ENCODE measurements around the gene HABP4. TPM values are rescaled to one million over a fixed set of nuclear protein-coding genes. Genes with fewer than 3 reads are reported as not detected.
"Not testable (repeated sequence)": the region's sequence is repeated elsewhere in the genome, so short reads cannot be mapped to it uniquely, and the experiment has no call there.

Gene HABP4
- total RNA-seq, 1 donor from 2014 or later = 32.7 TPM

DNA sequence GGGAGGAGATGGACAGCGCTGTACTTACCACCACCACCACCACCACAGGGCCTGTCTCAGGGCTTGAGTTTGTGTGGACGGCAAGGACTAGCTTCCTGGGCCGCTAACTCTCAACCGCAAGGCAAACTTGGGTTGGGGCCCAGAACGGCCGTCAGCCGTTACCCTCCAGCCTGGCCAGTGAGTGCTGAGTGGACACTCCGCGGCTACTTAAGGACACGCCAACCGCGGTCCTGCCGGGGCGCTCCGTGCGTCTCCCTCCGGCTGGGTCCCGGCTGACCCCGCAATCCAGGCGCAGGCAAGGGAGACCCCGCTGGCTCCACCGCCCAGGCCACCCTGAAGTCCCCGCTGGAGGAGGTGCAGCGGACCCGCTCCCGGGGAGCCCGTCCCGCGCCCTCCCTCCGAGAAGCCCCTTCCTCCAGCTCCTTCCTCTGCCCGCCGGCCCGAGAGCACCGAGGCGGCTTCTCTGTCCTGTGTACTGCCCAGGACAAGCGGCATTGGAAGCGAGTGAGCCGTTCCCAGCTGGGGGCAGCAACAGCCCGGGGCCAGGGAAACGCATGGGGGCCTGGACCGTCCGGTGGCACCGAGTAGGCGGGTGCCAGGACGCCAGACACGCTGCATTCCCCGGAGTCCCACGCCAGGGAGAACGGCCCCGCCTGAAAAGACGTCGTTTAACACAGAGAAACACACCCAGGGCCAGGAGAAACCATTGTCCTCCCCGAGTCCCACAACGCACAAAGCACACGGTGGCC lies 46.6 kb downstream of the HABP4 start:
- no peak for DNase-seq (ENCODE audit: low read depth)

DNA sequence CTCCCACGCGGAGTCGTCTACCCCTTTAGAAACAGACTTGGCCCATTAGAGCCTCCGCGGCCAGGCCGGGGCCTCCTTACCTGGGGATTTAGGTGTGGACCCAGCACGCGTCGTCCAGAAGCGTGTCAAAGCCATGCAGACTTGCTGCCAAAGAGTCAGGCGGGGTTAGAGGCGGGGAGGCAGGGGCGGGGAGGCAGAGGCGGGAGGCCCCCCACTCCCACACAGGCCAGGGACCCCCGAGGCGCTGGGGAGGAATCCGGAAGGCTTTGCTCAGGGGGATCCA lies 47.1 kb downstream of the HABP4 start:
- no peak for DNase-seq (ENCODE audit: low read depth)

DNA sequence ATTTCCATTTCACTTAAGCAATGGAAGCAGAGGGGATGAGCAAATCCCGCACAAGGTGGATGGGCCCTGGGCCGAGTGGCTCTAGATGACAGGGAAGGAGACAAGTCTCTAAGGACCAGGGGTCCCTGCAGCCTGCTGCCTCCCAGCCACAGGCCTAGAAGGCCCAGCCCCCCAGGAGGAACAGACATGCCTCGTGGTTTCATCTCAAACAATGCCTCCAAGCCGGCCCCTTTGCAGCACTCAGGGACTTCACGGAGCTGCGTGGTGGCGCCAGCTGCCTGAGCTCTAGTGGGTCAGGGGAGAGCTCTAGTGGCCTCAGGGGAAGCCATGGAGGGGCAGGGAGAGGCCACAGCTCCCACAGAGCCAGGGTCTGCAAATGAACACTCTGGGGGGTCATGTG lies 48.8 kb downstream of the HABP4 start:
- DNase-seq (ENCODE audit: low read depth) = no peak

DNA sequence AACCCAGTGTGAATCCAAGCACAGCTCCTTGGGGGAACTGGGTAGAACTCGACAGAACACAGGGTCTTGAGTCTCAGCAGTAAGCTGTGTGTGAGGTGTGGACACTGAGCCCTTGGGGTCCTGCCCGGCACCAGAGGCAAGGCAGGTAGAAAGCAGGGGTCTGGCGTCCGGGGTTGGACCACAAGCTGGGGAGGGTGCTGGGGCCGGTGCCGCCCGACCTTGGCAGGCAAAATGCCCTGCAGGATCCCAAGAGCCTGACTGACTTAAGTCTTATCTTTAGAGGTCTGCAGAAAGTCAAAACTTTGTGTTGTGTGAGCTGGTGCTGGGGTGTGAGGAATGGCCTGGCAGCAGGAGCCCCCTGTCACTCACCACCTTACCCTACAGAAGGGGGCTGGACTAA lies 49.3 kb downstream of the HABP4 start:
- DNase-seq (ENCODE audit: low read depth) = no peak

DNA sequence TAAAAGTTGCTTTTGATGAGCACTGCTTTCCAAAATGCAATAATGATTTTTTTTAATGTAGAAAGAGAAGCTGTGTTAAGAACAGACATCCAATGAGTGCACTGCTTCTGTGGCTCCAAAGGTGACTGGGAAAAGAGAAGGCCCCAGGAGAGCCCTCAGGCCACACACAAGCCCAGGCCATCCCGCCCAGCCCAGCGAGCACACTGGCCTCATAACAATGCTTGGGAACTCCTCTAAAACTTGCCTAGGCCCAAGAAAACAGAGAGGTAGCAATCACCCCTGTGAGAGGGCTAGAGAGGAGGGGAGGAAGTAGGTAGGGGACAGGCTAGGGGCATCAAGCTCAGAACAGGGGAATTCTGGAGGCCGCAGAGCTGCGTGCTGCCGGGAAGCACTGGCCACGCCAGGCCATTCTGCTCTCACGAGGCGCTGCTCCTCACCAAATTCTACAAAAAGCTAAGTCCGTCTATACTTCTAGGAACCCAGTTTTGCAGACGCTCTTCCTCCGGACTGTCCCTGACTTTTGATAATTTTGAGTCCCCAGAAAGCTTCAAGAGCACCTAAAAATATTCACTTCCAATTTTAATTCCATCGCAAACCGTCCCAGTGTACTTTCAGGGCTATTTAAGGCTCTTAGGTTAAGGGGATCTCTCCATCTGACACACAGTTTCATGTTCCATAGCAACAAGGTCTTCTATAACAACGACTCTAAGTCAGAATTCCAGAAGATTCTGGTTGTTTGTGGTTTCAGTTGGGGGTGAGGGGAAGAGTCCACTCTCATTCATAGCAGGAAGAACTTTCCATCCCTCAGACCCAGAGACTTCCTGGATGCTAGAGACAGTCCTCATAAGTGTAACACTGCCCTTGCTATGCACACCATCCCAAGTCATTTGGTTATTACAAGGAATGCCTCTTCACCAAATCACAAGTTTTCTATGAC lies 51.0 kb downstream of the HABP4 start:
- DNase-seq (ENCODE audit: low read depth) = peak; percentile 24

DNA sequence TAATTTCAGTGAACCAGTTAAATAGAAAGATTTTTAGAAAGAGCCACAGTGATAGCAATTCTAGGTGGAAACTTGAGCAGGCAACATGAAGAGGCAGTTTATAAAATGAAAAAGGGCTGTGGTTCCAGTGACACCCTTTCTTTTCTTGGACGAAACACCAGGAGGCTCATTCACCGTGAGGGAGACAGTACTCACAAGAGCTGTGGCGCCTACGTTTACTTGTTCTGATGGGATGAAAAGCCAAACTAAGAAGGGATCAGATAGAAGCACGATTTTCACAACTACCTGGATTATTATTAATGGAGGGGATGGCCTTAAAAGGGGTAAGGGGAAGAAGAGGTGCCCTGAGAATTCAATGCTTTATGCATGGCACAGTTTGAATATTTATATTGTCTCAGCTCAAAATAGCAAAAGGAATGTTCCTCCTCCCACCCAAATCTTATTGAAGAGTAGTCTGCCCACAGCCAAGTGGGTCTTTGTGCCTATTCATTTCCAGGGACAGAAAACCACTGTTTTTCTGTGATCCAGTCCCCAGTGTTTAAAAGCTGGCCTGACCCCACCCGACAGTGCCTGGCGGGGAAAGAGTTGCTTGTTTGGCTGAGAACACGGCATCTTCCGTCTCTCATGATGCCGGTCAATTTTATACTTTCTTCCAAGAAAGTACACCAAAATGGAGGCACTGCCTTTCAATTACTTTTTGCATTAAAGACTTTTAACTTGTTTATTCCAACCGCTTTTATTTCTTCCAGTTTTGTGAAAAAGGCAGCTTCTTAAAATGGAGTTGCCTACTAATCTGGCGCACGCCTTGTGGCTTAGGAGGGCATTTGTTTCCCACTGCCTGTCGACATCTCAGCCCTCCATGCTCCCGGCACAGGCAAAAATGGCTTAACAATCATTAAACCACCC lies 51.9 kb downstream of the HABP4 start:
- no peak for DNase-seq (ENCODE audit: low read depth)

DNA sequence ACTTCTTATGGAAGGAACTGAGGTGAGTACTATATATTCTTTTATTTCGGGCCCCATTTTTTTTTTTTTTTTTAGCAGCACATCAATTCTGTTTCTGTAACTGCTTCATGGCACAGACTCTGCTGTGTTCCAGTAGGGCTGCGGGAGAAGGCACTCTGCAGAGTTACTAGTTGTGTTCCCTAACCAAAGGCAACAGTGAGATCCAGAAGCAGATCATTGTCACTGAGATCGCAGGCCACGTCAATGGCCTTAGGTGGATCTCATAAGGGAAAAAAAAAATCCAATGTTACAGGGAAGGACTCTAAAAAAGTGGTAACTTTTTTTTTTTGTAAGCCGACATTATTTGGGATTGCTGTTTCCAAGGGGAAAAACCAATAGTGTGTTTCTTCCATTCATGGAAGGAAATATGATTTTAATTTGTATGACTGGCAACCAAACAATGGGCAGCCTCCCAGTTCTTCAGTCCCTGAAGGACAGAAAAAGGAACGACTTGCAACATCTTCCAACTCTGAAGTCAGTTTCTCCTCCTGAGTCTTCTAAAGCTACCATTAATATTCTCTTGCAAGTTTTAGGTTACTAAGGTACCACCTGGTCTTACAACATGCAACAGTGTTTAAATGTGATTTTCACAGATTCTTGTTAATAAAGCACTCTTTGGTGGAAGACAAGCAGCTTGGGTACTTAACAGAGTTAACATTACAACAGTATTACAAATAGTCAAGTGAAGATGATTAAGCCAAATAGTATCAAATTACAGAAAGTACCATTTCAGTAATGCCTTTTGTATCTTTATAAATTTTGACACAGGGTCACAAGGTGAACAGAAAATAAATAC lies 52.8 kb downstream of the HABP4 start:
- DNase-seq (ENCODE audit: low read depth) = no peak

DNA sequence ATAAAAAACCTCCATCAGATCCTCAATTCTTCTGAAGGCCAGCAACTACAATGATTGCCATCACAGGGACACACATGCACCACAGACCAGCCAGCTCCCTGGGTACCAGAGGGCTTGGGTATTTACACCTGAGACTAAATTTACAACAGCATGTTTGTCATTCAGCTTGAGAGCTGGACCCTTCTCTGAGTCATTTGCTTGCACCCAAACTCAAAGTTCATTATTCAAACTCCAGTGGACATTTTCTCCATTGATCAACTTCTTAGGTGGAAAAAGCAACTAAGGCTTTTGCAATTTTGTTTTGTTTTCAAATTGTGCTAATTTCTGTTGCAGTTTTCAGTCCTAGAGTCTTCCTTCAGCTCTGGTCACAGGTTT lies 53.4 kb downstream of the HABP4 start:
- not testable (repeated sequence) for DNase-seq (ENCODE audit: low read depth)

DNA sequence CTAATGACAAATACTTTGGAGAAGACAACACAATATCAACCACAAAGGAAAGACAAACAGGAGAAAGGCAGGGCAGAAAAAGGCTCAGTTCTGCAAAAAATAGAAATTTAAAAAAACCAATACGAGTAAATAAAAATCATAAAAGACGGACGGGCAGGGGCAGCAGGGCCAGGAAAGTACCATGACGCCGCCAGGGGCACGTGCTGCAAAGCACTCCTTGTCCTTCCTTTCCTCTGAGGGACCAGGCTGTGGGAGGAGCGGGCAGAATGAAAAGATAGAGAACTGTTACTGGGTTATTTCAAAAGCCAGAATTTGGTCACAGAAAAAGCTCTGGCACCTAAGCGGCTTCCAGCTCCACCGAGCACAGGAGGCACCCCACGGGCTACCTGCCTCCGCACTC lies 53.9 kb downstream of the HABP4 start:
- no peak for DNase-seq (ENCODE audit: low read depth)

DNA sequence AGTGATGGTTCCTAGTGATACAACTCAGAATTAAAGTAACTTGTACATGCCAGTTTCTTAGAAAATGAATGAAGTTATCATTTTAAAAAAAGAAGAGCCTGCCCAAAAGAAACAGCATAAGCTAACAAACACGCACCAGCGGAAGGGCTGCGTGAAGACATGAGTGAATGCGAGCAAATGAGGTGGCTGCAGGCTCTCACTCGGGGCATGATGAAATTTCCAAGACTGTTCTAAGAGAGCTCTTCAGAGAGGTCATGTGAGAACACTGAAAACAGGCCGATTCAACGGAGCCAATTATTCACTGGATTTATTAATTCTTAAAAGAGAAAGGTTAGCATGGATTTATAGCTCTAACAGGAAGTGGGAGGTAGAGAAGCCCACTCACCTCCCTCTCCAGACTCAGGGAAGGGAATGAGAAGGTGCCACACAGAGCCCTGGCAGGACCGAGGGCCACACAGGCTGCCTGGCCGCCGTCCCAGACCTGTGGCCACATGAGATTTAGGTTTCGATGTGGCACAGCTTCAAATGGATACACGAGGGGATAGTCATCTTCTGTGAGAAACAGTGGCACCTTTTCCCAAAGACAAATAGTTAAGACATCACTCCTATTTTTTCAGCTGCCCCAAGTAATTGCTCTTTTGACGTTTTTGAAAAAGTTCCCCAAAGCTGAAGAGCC lies 55.5 kb downstream of the HABP4 start:
- no peak for DNase-seq (ENCODE audit: low read depth)

DNA sequence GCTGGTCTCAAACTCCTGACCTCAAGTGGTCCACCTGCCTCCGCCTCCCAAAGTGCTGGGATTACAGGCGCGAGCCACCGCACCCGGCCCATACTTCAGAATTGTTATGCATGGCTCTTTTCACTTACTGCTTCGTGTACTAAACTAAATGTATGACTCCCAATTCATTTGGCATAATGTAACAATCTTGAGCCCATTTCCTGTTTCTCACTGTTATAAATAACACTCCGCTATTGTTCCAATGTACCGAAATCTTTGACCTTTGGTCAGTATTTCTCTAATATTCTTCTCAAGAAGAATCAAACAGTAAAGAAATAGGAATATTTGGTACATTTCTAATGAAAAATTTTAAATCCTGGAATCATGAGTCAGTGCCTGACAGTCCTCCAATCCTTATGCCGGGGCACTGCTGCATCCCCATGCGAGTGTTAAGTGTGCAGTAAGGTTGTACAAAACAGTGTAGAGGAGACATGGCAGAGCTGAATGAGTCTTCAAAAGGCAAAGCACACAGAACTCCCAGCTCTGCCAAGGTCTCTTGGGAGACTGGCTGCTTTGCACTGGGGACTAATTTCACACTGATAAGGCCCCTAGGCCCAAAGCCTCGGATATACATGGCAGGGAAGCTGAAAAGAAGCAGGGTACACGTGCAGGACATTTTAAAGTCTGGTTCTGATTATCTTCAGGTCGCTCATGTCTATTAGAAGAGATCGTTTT lies 58.4 kb downstream of the HABP4 start:
- DNase-seq (ENCODE audit: low read depth) = no peak

DNA sequence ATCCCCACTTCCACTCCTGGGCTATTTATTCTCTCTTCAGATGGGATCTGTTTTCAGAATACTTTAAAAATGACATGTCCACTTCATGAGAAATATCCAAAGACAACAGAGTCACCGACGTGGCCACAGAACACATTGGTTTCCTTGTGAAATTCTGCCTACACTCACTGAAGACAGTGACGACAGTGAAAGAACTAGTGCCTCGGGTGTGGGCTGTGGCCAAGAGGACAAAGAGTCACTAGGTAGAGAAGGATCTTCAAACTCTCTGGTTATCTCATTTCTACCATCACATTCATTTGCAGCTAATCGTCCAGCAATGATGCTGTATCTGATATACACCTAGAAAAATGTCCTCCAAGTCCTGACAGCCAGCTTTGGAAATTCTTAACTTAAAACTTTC lies 59.1 kb downstream of the HABP4 start:
- DNase-seq (ENCODE audit: low read depth) = no peak

DNA sequence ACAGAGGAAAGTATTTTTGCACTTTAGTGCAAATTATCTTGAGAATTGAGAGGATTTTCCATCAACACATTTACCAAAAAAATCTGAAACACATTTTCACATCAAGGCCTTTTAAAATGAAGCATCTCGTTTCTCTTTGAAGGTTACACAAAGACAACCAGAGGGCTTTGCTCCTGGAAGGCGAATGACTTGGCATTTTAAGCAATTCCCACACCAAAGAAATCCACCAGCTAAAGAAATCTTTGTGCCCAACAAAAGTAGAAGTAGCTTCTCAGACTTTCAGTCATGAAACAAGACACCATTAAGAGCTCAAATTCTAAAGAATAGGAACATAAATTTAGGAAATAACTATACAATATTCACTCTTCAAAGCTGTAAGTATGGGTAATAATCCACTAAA lies 59.9 kb downstream of the HABP4 start:
- no peak for DNase-seq (ENCODE audit: low read depth)

DNA sequence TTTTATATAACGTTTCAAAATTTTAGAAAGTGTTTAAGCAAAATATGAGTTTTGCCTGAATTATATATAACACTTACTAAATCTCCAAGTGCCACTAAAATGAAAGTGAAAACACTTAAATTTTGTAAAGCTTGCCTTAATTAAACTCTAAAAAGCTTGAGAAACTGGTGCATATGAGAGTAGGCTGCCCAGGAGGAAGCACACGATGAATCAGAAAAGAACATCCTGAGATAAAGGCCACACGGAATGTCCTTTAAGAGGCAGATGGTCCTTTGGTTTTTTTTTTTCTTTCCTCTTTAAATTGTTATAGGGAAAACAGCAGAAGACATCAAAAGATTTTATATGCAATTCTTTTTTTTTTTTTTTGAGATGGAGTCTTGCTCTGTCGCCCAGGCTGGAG lies 60.3 kb downstream of the HABP4 start:
- no peak for DNase-seq (ENCODE audit: low read depth)

DNA sequence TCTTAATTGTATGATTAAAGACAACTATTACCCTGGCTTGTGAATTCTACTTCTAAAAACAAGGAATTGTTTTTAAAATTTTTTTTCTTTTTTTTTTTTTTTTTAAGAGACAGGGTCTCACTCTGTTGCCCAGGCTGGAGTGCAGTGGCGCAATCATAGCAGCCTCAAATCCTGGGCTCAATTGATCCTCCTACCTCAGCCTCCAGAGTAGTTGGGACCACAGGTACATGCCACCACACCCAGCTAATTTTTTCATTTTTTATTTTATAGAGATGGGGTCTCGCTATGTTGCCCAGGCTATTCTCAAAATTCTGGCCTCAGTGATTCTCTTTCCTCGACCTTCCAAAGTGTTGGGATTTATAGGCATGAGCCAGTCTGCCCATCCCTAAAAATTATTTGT lies 62.3 kb downstream of the HABP4 start:
- no peak for DNase-seq (ENCODE audit: low read depth)

DNA sequence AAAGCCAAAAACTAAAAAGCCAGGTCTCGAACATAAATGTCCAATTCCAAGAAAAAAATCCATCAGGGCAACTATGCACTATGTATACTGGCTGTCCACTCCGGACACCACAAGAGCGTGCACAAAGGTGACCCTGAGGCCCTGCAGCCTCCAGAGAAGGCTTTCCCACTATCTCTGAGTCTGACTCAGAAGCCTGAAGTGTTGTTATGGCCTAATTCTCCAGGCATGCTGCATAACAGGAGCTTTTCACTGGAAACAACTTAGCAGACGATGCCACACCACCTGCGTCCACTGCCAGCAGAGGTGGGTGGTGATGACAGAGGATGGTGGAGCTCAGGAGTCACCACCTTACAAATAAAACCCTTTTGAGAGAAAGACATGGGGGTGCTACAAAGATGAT lies 63.7 kb downstream of the HABP4 start:
- no peak for DNase-seq (ENCODE audit: low read depth)

DNA sequence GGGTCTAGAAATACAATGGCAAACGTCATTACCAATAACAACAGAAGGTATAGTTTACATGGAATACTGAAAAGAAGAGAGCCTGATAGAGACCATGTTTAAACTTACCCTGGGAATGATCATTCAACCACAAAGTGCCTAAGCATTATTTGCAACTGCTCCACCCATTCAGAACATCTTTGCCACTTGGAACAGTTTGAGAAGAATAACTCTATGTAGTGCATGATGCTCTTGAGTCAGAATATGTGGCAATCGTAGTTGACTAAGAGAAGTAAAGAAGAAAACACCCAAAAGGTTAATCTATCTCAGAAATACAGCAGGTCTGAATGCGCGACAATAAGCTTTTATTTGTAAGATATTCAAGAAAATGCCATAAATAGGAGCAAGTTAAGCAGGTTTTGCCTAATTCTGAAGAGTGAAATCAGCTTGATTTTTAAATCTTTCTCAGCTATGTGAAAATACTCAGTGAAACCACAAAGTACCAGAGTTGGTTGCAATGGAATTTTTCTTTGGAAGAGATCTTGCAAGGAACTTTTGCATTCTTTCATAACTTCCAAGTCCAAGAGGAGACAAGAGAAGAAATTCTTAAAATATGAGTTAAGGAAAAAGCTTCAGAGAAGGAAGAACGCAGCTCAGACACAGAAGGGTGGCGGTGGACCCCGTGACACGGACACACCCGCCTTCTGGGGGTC lies 64.3 kb downstream of the HABP4 start:
- peak; percentile 41 for DNase-seq (ENCODE audit: low read depth)

DNA sequence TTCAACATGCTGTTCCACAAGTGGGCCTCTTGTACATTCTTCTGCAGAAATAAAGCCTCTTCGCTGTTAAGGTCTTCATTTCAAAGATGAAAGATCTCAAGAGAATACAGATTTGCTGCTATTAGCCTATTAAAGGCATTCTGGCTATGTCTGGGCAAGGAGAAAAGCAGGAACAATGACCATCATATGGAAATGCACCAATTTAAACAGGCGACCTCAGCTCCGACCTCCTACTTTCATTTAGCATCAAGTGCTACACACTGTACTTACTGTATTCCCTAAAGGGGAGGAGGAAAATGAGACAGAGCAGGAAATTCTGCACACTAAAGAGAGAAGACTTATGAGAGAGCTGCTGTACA lies 64.8 kb downstream of the HABP4 start:
- no peak for DNase-seq (ENCODE audit: low read depth)

All from myocyte (in vitro differentiated cells).